Measurements from ENCODE around the gene GRPR.
"Not testable (repeated sequence)": the region's sequence is repeated elsewhere in the genome, so short reads cannot be mapped to it uniquely, and the experiment has no call there.

The GRPR gene

GRCh38 chrX:16171944-16172343, 48.6 kb downstream of the GRPR start:
- TF ChIP-seq CTCF (IDR thresholded peaks at IDR 0.05): no peak
- Histone ChIP-seq H3K4me3 (no peak overlapping the region), H3K27ac (no peak overlapping the region)
- DNase-seq (ENCODE audit: low spot score): no peak

GRCh38 chrX:16172391-16172790, 49.0 kb downstream of the GRPR start:
- Histone ChIP-seq H3K4me3 (no peak overlapping the region), H3K27ac (no peak overlapping the region)
- DNase-seq (ENCODE audit: low spot score): no peak
- TF ChIP-seq CTCF (IDR thresholded peaks at IDR 0.05): no peak

GRCh38 chrX:16175329-16176061, 52.1 kb downstream of the GRPR start:
- DNase-seq (ENCODE audit: low spot score): no peak
- Histone ChIP-seq H3K27ac (no peak overlapping the region), H3K4me3 (no peak overlapping the region)
- no peak for TF ChIP-seq CTCF (IDR thresholded peaks at IDR 0.05)

GRCh38 chrX:16177260-16177659, 53.9 kb downstream of the GRPR start:
- H3K4me3 ChIP-seq: no peak overlapping the region
- no peak overlapping the region for H3K27ac ChIP-seq
- no peak for DNase-seq (ENCODE audit: low spot score)
- TF ChIP-seq CTCF (IDR thresholded peaks at IDR 0.05): no peak

- not testable (repeated sequence) for DNase-seq (ENCODE audit: low spot score); H3K4me3 ChIP-seq; H3K27ac ChIP-seq
Measured at GRCh38 chrX:16183843-16184242, 60.5 kb downstream of the GRPR start.

GRCh38 chrX:16185725-16186136, 62.4 kb downstream of the GRPR start:
- Histone ChIP-seq H3K27ac (no peak overlapping the region), H3K4me3 (no peak overlapping the region)
- no peak for DNase-seq (ENCODE audit: low spot score)
- no peak for TF ChIP-seq CTCF (IDR thresholded peaks at IDR 0.05)

- TF ChIP-seq CTCF (IDR thresholded peaks at IDR 0.05): no peak
- DNase-seq (ENCODE audit: low spot score): no peak
- no peak overlapping the region for H3K4me3 ChIP-seq
- H3K27ac ChIP-seq: no peak overlapping the region
Measured at GRCh38 chrX:16186380-16187007, 63.1 kb downstream of the GRPR start.

Measured in coronary artery (tissue), 2 donors.